Ramos (cell line): ENCODE results near the gene PIAS2.
"Not testable (repeated sequence)": the region's sequence is repeated elsewhere in the genome, so short reads cannot be mapped to it uniquely, and the experiment has no call there.

Experiments
- in situ Hi-C: fragments of 300-500 bp; cut with MboI; formaldehyde crosslinking; loops from one replicate; pipeline ENCODE4 v1.14.3; 2022; ENCODE audit warnings: low sequenced_read_pairs; ENCODE audit not compliant: unreplicated experiment

PIAS2 gene

GRCh38 chr18:46842583-46842982, 74.7 kb downstream of the PIAS2 start:
- in situ Hi-C loops = no loop called here

- in situ Hi-C loops = no loop called here
These were observed 83.4 kb downstream of the PIAS2 start for GRCh38 chr18:46833899-46834298.

- in situ Hi-C loops = no loop called here
These were observed 84.5 kb downstream of the PIAS2 start for GRCh38 chr18:46832849-46833248.

- in situ Hi-C loops = not testable (repeated sequence)
These were observed 84.9 kb downstream of the PIAS2 start for GRCh38 chr18:46832422-46832821.

GRCh38 chr18:46831434-46831833, 85.9 kb downstream of the PIAS2 start:
- in situ Hi-C loops = no loop called here

- in situ Hi-C loops = no loop called here
These were observed 86.7 kb downstream of the PIAS2 start for GRCh38 chr18:46830633-46831032.

- in situ Hi-C loops = no loop called here
These were observed 87.4 kb downstream of the PIAS2 start for GRCh38 chr18:46829947-46830346.

- in situ Hi-C loops = no loop called here
These were observed 87.8 kb downstream of the PIAS2 start for GRCh38 chr18:46829531-46829930.

- in situ Hi-C loops = no loop called here
These were observed 95.2 kb downstream of the PIAS2 start for GRCh38 chr18:46821856-46822711.

GRCh38 chr18:46820863-46821262, 96.4 kb downstream of the PIAS2 start:
- in situ Hi-C loops = no loop called here

- in situ Hi-C loops = no loop called here
These were observed 101.6 kb downstream of the PIAS2 start for GRCh38 chr18:46815661-46816060.

GRCh38 chr18:46814399-46814798, 102.9 kb downstream of the PIAS2 start:
- in situ Hi-C loops = no loop called here

GRCh38 chr18:46812311-46812710, 105.0 kb downstream of the PIAS2 start:
- in situ Hi-C loops = no loop called here

- in situ Hi-C loops = no loop called here
These were observed 106.8 kb downstream of the PIAS2 start for GRCh38 chr18:46810481-46811000.

- in situ Hi-C loops = no loop called here
These were observed 108.2 kb downstream of the PIAS2 start for GRCh38 chr18:46809145-46809544.

GRCh38 chr18:46795945-46796344, 121.4 kb downstream of the PIAS2 start:
- in situ Hi-C loops = loop anchor here (10.0 kb wide), 1 partner anchor 61 kb away; no protein-coding TSS in a partner anchor

GRCh38 chr18:46794607-46795006, 122.7 kb downstream of the PIAS2 start:
- in situ Hi-C loops = loop anchor here (10.0 kb wide), 1 partner anchor 60 kb away; no protein-coding TSS in a partner anchor

- in situ Hi-C loops = loop anchor here (10.0 kb wide), 1 partner anchor 59 kb away; no protein-coding TSS in a partner anchor
These were observed 123.7 kb downstream of the PIAS2 start for GRCh38 chr18:46793565-46793964.

GRCh38 chr18:46789088-46789487, 128.2 kb downstream of the PIAS2 start:
- in situ Hi-C loops = no loop called here

- in situ Hi-C loops = no loop called here
These were observed 129.6 kb downstream of the PIAS2 start for GRCh38 chr18:46787674-46788073.

GRCh38 chr18:46772357-46772756, 144.9 kb downstream of the PIAS2 start:
- in situ Hi-C loops = no loop called here

GRCh38 chr18:46771141-46771540, 146.2 kb downstream of the PIAS2 start:
- in situ Hi-C loops = no loop called here
